ENCODE data around the gene COQ7.

The COQ7 gene

GRCh38 chr16:19110537-19111360 is 43.3 kb downstream of the COQ7 start:
- H3K4me3 ChIP-seq (ENCODE audit: low read length): no peak overlapping the region
- TF ChIP-seq CTCF (conservative IDR thresholded peaks at IDR 0.05; ENCODE audit: low read depth, low read length): no peak
- DNase-seq (ENCODE audit: low read depth): no peak

- no peak for DNase-seq (ENCODE audit: low read depth)
- H3K4me3 ChIP-seq (ENCODE audit: low read length): no peak overlapping the region
- no peak for TF ChIP-seq CTCF (conservative IDR thresholded peaks at IDR 0.05; ENCODE audit: low read depth, low read length)
These were observed 44.6 kb downstream of the COQ7 start for GRCh38 chr16:19112099-19112407.

- H3K4me3 ChIP-seq (ENCODE audit: low read length): peak within 1 kb of the TSS; percentile 53
- DNase-seq (ENCODE audit: low read depth): no peak
These were observed 46.4 kb downstream of the COQ7 start, which contains the start of gene ITPRIPL2 for GRCh38 chr16:19113577-19114358. TSS of gene ITPRIPL2 (plus strand) at chr16:19113964. CDS start at chr16:19114462, 498 bp downstream.

GRCh38 chr16:19114359-19115147 is 47.1 kb downstream of the COQ7 start:
- TF ChIP-seq CTCF (conservative IDR thresholded peaks at IDR 0.05; ENCODE audit: low read depth, low read length): no peak
- no peak for DNase-seq (ENCODE audit: low read depth)
- H3K4me3 ChIP-seq (ENCODE audit: low read length): peak overlapping the region; percentile 53

More at GRCh38 chr16:19113577-19114358, 46.4 kb downstream of the COQ7 start, which contains the start of gene ITPRIPL2:
- TF ChIP-seq CTCF (conservative IDR thresholded peaks at IDR 0.05; ENCODE audit: low read depth, low read length): no peak

GRCh38 chr16:19115148-19116021 is 48.0 kb downstream of the COQ7 start:
- peak; percentile 20 for TF ChIP-seq CTCF (conservative IDR thresholded peaks at IDR 0.05; ENCODE audit: low read depth, low read length)
- DNase-seq (ENCODE audit: low read depth): no peak
- peak overlapping the region; percentile 53 for H3K4me3 ChIP-seq (ENCODE audit: low read length)
